HK-2 (cell line): ENCODE results near the gene TEX35.
"Not testable (repeated sequence)": the region's sequence is repeated elsewhere in the genome, so short reads cannot be mapped to it uniquely, and the experiment has no call there.

Source experiments
- DNase-seq: peaks from one replicate; pipeline ENCODE4 v3.0.0-alpha.2; 2018; ENCODE audit not compliant: unreplicated experiment

TEX35 gene

DNA sequence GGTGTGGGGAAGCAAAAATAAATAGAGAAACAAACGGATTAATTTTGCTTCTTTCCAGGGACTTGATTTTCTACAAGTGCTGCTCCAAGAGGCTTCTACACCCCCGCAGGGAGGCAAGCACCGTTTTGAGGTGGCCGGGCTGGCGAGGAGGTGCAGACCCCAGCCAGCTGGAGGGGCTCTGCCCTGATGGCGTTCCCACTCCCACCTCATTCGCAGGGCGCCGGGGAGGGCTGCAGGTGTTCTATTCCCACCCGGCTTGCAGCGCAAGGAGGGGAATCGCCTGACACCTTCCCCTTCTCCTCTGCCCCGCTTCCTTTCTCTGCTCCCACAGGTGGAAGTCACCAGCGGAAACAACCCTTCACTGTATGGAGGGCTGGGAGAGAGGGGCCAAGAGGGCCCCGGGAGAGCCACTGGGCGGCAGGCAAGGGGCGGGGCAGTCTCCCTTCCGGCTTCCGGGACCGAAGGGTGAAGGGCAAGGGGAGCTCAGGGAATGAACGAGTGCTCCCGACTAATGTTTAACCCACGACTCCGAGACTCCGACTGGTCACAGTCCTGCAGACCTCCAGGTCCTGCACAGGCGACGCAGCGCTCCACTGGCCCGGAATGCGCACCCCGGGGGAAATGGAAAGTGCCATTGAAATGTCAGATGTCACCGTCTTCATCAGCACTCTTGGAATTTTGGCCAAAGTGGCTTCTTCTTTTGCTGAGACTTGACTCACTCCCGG lies 29.1 kb downstream of the TEX35 start:
- peak; percentile 81 for DNase-seq

DNA sequence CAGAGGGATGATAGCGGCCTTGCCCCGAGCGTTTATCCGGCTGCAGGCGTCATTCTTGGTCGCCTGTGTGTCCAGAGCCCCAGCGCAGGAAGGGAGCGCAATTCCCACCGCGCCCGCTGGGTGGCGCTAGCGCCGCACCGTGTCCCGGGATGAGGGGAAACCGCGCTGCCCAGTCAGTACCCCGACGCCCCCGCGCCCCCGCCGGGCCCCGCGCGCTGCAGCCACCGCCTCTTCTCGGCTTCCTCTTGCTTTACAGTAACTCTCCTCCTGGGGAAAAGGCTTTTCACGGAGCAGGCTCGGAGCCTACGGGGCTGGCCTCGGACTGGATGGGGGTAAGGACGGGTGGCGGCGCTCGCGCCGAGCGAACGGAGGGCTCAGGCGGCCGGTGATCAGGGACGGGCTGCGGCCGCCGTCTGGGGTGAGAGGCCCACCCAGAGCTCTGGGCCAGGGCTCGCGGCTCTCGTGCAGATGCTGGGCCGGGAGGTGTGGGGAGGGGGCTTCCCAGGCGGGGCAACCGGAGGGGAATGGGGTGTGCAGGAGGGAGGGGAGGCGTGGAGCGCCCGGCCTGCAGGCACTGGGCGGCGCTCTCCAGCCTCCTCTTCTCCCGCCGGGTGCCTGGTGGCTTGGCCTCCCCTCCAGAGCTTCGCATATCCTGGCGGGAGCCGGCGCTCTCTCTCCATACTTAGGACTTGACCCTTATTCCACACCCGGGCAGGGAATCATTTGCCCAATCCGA lies 29.8 kb downstream of the TEX35 start:
- DNase-seq = peak; percentile 100

DNA sequence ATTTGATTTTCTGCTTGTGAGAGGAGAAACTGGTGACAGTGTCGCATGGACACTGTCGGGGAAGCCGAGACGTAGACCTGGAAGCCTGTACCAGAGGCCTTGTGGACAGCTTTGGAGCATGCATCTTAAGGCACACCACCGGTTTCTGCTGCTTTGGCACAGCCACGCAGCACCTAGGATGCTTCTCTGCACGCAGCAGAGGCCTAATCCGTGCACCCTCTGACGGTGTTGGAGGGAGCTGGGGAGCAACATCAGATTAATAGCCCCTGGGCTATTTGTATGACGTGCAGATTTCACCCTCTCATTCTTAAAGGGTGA lies 30.3 kb downstream of the TEX35 start:
- DNase-seq = no peak

DNA sequence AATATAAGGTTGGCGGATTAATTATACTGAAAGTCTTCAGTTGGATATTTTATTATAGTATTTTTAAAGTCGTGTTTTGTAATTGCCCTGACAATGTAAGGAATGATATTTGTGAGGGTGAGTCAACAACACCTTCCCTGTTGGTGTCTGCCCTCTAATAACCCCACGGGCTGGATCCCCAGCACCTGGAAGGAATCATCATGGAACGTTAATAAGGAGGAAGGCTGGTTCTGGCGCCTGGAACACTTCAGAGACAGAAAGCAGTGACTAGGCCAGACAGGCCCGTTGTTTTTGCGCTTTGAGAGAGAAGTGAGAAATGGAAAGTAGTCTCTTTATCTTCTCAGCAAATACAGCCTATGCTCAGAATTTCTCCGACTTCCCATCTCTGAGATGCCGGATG lies 31.6 kb downstream of the TEX35 start:
- no peak for DNase-seq

DNA sequence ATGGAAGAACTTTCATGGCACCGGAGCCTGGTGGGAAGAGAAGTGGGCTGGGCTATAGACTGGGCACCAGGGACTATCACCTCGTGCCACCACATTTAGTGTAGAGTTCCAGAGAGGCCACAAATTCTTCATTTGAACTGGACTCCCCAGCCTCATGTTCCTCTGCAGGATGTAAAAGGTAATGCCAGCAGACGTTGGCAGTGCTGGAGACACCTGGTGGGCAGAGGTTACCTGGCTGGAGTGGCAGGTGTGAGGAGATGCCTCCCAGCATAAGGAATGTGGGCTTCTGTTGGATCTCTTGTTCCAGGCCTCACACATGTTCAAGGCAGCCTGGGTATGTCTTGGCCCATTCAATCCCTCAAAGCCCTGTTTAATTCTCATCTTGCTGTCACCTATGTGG lies 35.2 kb downstream of the TEX35 start:
- no peak for DNase-seq

DNA sequence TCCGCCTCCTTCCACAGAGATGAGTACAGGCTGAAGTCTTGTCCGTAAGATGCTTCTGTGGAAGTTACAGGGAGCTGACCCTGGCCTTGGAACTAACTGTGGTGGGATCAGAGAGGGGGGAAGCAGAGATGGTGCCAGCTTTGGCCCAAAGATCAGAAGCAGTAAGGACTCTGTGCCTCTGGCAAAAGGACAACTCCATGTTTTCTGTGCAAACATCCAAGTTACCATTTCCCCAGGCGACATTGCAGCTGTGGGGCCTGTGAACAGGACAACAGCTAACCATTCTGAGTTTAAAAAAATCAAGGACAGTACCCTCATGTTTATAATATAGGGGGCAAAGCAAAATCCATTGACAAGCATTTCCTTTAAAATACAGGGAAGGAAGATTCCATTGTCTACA lies 38.4 kb downstream of the TEX35 start:
- DNase-seq = no peak

DNA sequence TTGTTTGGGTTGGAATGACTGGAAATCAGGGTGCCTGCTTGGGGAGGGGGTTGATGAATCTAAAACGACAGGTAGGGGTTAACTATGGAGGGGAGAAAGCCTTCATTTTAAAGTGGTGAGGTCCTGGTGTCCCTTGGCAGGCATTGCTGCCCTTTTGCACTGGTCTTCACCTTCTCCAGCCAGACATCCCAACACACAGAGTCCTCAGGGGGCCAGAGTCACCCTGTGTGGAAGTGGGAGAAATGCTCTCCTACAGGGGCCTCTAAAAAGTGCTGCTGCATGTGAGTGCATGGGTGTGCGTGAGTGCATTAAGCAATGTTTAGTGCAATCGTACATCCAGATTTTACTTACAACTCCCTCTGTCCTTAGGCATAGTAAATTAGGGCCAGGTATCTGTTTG lies 39.0 kb downstream of the TEX35 start:
- no peak for DNase-seq

DNA sequence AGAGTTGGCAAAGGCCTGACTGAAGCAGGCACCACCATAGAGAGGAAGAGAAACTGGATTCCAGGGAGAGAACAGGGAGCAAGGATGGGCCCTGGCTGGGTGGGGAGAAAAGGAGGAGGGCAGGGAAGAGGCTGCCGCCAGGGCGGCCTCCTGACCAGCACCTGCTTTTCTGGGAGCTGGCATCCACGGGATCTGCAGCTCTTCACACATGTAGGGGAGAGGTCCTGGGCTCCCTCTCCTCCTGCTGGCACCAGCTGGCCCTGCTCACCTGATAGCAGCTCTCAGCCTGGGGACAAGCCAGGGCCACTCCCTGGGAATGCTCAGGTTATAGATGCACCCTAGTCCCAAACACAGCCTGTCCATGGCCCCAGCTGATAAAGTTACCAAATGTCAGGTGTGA lies 39.9 kb downstream of the TEX35 start:
- DNase-seq = no peak

DNA sequence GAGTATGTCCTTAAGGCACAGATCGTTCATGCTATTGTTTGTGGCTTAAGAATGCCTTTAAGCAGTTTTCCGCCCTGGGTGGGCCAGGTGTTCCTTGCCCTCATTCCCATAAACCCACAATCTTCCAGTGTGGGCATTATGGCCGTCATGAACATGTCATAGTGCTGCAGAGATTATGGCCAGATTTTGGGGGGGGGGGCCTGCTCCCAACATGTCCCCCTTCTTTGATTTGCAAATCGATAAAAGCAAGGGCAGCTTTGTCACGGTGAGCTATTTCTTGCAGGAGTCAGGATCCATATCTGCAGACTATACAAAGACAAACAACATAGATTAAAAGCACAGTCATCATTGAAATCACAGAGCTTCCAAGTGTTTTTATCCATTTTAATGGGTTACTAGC lies 41.4 kb downstream of the TEX35 start:
- not testable (repeated sequence) for DNase-seq

DNA sequence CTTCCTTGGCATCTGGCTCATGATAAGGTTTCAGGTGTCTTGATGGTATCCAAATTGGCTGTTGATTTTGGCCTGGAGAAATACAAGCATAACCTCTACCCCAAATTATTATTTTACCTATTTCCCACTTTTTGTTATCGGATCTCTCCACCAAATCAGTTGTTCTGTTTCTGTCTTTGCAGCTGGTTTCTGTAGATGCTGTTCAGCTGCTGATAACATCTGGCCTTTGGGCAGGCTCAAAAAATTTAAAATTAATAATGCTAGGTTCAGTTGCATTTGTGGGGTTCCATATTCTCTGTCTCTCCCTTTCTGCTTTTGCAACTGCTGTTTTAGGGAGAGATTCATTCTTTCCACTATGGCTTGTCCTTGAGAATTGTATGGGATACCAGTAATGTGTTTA lies 42.7 kb downstream of the TEX35 start:
- not testable (repeated sequence) for DNase-seq

DNA sequence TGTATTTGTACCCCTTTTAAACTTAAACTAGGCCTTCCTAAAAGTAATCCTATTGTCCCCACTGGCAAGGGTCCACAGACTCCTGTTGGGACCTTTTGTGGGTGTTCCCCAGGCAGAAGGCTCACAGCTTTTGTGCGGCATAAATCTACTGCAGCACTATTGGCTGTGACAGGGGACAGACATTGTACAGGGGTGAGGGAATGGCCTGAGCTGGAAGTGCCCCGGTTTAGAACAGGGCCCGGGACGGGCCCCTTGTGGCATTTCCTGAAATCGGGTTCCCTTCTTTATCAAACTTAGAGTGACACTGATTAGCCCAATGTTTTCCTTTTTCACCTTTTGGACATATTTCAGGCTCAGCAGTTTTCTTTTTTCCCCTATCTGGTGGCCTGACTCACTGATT lies 45.9 kb downstream of the TEX35 start:
- DNase-seq = not testable (repeated sequence)

DNA sequence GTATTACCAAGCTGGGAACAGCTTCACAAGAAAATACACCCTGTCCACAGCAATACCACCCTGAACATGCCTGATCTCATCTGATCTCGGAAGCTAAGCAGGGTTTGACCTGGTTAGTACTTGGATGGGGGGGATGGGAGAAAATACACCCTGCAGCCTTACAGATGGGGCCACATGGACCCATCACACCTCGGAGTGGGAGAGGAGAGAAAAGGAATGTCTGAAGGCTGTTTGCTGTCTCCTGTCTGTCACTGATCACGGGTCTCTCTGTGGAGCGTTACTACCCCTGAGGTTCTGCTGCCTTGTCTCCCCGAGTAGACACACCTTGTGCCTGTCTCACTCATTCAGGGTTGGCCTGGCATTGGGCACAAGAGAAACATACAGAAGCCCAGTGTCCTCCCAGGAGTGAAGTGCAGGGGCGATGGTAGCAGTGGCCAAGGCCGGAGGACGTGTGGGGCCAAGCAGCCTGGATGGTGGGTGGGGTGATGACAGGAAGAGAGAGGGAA lies 48.0 kb downstream of the TEX35 start:
- no peak for DNase-seq

DNA sequence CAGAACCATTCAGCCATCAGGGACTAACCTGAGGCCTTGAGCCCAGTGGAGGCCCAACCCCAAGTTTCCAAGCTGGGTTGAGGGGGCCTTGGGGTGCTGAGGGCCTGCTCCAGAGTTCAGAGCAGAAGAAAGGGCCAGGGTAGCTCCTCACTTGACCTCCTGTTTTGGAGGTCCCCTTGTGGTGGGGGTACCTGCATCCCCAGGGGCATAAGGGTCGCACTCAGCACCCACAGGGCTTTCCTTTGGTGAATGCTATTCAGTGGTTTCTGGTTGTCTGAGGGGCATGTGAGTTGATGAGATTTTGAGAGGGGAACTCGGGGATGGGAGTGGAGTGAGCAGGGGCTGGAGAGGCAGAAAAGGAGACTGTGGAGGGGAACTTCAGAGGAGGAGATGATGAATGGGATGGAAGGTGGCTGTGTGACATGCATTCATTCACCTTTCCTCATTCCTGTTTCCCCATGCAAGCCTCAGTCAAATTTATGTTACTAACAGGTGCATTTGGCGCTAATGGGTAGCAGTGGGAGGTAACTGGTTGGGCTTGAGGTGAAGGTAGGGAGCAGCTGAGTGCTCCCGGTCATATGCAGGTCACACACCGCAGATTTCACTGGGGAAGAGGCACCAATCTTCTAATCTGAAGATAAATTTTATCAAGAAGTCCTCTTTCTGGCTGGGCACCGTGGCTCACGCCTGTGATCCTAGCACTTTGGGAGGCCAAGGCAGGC lies 50.4 kb downstream of the TEX35 start:
- no peak for DNase-seq

DNA sequence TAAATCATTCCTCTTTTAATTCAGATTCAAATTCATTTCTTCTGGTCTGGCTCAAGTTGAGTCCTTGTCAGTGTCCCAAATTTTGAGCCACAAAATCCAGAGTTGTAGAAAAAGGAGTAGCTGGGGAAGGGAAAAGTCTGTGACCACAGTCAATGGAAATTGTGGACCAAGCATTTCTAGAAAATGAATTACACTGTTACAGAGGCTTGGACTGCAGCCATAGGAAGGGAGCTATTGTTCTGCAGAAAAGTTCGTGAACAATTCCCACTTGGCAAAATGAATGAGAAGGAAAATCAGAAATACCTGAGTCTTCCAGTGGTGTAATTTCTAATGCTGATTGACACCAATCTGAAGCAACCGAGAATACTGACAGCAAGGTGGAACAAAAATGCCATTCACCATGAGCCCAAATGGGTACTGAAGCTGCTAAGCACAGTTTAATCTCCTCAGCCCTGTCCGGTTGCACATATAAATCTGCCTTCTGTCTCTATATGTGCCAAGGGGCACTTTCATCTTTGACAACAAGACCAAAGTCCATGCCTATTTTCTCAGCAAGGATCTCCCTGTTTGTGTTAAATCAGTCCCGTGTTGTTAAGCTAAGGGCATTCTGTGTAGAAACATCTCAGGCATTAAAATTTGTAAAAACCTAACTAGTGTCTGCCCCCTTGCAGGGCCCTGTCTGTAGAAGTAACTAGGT lies 51.3 kb downstream of the TEX35 start:
- no peak for DNase-seq

DNA sequence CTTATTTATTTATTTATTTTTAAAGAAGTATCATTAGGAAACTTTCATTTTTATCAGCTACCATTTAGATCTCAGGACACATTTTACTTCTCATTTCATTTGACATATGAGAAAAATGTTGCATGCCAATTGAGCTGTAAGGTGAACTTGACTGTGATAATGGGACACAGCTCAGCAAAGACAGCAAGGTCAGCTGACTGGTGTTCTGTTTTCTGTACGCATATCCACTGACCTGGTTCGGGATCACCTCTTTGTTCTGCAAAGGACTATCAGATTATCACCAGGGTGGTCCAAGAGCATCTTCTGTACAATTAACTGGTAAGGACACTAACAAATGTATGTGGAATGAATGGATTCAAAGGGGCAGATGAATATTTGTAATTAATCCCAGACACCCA lies 51.9 kb downstream of the TEX35 start:
- DNase-seq = no peak

DNA sequence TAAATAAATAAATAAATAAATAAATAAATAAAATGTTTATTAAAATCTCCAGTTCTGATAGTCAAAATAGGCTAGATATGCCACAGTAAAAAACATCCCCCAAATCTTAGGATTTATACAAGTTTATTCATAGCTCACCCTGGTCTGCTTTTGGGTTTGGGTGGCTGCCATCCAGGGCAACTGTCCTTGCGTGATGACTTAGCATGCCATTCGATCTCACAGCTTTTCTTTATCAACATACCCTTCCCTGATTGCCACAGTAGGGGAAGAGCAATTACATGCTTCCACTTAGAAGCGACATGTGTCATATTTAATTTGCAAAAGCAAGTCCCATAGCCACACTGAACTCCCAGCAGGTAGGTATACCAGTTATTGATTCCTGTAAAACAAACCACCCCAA lies 52.7 kb downstream of the TEX35 start:
- no peak for DNase-seq

DNA sequence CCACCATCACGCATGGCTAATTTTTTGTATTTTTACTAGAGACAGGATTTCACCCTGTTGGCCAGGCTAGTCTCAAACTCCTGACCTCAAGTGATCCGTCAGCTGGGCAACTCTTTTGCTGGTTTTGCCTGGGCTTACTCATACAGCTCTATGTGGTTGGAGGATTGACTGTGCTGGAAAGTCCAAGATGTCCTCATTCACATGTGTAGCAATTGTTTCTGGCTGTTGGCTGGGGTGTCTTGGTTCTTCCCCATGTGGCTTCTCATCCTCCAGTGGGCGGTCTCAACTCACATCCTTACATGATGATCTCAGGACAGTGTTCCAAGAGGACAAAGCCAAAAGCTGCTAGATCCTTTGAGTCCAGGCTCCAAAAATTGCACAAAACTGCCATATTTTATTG lies 53.3 kb downstream of the TEX35 start:
- no peak for DNase-seq

DNA sequence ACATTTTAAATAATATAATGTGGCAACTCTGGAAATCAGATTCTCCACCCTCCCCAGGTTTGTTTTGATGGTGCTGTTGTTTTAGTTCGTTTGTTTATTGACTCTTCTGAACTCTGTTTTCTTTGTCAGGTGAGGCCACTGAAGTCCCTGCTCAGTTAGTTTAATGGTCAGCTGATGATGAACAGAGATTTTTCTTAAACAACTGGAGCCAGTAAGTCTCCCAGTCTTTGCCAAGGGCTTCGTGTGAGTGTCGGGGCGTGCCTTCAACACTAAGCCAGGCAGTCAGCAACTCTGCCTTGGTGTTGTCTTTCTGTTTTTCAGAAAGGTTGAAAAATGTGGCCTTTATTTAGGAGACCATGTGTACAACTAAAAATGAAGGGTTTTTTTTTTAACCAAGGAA lies 58.9 kb downstream of the TEX35 start:
- DNase-seq = no peak
